Transverse colon (tissue), 3 donors: Measurements from ENCODE around the gene GABRG3.

Experiments
- CTCF ChIP-seq, 5 experiments: fragments of 200-600 bp in 3 of 5; fragments of 450-650 bp in 2 of 5; sonication (generic) in 3 of 5; IDR thresholded peaks; 1 replicate in 2 of 5; 2 replicates in 3 of 5; pipeline ENCODE4 v1.5.1; 2016 to 2017; ENCODE audit warnings: antibody characterized with exemption in 5 of 5, inconsistent platforms in 3 of 5, mild to moderate bottlenecking in 2 of 5, moderate library complexity in 1 of 5
- EP300 ChIP-seq: sonication (generic); formaldehyde crosslinking; IDR thresholded peaks from one replicate; pipeline ENCODE4 v1.6.1; 2017; ENCODE audit warnings: antibody characterized with exemption, low read depth

GRCh38 chr15:27028858-27029477 lies 58.0 kb downstream of the GABRG3 start:
- TF ChIP-seq EP300 (no peak), CTCF (IDR thresholded peaks at IDR 0.05) (no peak)
